NCI-H526 treated with DMSO at 0.1 percent for 48 hours (cell line): ENCODE measurements around the gene ARHGAP5.
"Not testable (repeated sequence)": the region's sequence is repeated elsewhere in the genome, so short reads cannot be mapped to it uniquely, and the experiment has no call there.

Source experiments
- DNase-seq: peaks from one replicate; lab custom pipeline; 2025; lab: John Stamatoyannopoulos, UW

Gene ARHGAP5

DNA sequence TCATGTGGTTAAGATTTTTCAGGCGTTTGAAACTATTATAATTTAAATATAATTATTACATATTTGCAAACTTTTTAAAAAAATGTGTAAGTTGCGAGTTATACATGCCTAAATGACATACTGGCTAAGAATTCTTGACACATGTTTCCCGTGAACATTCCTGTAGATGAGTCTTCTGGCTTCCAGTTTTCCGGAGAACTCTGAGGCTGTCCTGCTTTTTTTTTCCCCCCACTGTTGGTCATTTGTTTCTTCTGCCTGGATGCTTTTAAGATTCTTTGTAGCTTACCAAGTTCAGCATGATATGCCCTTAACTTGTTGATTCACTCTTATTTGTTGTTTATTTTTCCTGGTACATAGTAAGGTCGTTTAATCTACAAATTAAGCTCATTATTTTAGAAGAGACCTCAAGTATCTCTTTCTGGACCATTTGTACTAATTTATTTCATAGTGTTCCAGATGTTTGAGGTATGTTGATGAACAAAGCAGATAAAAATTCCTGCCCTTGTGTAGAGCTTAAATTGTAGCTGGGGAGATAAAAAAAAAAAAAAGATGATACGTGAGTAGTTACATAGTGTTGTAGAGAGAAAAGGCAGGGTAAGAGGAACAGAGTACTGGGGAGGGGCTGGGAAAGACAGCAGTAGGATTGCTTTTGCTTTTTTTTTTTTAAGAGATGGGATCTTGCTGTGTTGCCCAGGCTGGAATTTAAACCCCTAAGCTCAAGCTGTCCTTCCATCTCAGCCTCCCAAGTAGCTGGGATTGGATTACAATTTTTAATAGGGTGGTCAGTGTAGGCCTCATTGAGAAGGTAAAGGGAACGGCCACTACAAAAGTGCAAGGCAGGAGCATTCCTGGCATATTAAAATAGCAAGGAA, 32.8 kb downstream of the ARHGAP5 start:
- no peak for DNase-seq

DNA sequence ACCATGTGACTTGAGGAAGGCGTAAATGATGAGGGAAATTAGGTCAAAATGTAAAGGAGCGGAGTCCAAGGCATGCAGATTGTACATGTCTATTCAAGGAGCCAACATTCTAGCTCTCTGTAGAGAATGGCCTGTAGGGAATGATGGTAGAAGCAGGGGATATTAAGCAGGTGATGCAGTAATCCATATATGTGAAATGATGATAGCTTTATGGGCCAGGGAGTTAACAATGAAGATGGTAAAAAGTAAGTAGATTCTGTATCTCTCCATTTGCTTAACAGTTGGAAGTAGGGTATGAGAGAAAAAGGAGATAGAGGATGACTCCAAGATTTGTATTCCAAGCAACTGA, 33.4 kb downstream of the ARHGAP5 start:
- no peak for DNase-seq

DNA sequence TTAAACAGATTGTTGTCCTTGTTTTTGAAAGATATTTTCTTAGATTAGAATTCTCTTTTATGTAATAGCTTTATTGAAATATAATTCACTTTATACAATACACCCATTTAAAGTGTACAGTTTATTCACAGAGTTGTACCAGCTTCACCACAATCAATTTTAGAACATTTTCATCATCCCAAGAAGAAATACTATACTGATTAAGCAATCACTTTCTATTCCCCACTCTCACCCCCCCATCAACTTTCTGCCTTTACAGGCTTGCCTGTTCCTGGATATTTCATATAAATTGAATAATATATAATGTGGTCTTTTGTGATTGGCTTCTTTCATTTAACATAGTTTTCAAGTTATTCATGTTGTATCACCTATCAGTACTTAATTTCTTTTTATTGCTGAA, 44.4 kb downstream of the ARHGAP5 start:
- no peak for DNase-seq

DNA sequence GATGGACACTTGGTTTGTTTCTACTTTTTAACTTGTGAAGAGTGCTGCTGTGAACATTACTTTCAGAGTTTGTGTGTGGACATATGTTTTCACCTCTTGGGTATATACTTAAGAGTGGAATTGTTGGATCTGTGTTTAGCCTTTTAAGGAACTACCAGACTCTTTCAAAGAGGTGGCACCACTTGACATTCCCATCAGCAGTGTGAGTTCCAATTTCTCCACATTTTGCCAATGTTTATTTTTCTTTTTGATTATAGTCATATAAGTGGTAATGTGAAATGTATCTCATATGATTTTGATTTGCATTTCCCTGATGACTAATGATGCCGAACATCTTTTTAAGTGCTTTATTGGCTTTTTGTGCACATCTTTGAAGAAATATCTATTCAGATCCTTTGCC, 44.8 kb downstream of the ARHGAP5 start:
- DNase-seq: no peak

GRCh38 chr14:32126899-32127730, 50.0 kb downstream of the ARHGAP5 start:
- DNase-seq: not testable (repeated sequence)

- not testable (repeated sequence) for DNase-seq
Measured at GRCh38 chr14:32127731-32128654, 50.9 kb downstream of the ARHGAP5 start.

DNA sequence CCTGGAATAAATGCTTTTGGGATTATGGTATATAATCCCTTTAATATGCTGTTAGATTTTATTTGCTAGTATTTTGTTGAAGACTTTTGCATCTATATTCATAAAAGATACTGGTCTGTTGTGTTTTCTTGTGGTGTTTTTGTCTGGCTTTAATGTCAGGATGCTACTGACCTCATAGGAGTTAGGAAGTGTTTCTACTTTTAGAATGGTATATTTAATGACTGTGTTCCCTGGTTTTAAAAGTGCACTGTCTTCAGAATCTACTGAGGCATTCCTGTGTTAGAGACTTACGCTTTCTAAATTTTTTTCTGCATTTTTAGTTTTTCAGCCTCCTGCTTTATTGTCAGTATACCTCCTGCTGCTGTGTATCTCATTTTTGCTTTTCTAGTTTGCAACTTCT, 51.6 kb downstream of the ARHGAP5 start:
- DNase-seq: no peak

DNA sequence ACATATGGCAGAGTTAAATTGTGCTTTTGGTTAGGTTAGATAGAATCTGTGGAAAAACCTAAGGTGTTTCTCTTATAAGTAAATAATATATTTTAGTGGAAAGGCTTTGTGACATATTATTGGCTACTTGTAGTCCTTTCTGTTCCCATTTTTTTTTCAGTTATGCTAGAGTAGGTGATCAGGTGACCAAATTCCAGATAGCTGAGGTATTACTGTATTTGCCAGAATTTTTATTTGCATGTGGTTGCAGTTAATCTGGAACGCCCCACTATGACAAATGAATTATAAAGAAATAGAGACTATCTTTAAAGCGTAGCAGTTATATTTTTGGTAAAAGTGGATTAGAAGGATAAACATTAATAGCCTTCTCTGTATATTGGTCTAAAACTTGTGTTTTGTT, 52.0 kb downstream of the ARHGAP5 start:
- DNase-seq: no peak

- not testable (repeated sequence) for DNase-seq
Measured at GRCh38 chr14:32131689-32132088, 54.6 kb downstream of the ARHGAP5 start.

GRCh38 chr14:32134448-32135097, 57.5 kb downstream of the ARHGAP5 start:
- no peak for DNase-seq

DNA sequence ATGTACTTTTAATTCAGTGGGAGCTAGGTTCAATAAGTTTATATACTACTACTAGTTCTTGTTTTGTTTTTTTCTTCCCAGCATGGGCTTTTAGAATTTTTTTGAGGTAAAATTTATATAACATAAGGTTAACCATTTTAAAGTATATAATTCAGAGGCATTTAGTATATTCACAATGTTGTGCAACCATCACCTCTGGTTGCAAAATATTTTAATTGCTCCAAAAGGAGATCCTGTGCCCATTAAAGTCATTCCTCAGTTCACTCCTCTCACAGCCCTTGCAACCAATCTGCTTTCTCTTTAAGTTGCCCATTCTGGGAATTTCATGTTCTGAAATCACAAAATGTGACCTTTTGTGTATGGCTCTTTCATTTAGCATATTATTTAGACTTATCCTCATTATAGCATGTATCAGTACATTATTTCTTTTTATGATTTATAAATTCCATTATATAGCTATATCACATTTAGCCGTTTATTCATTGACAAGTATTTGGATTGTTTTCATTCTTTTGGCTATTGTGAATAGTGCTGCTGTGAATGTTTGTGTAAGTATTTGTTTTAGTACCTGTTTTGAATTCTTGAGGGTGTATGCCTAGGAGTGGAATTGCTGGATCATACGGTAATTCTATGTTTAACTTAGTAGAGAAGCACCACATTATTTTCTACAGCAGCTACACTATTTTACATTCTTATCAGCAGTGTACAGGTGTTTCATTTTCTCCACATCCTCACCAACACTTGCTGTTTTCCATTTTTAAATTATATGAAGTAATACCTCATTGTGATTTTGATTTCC, 59.1 kb downstream of the ARHGAP5 start:
- DNase-seq: no peak

GRCh38 chr14:32137313-32137712, 60.2 kb downstream of the ARHGAP5 start:
- DNase-seq: no peak

DNA sequence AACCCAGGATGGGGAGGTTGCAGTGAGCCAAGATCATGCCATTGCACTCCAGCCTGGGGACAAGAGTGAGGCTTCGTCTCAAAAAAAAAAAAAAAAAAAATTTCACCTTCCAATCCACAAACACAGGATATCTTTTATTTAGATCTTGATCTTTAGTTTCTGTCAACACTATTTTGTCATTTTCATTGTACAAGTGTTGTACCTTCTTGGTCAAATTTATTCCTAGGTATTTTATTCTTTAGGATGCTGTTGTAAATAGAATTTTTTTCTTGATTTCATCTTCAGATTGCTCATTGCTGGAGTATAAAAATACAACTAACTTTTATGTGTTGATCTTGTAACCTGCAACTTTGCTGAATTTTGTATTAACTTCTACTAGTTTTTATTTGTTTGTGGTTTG, 60.8 kb downstream of the ARHGAP5 start:
- DNase-seq: no peak

GRCh38 chr14:32142341-32142740, 65.2 kb downstream of the ARHGAP5 start:
- no peak for DNase-seq

- no peak for DNase-seq
Measured at GRCh38 chr14:32142754-32143437, 65.8 kb downstream of the ARHGAP5 start.

GRCh38 chr14:32150392-32150791, 73.3 kb downstream of the ARHGAP5 start:
- DNase-seq: no peak

DNA sequence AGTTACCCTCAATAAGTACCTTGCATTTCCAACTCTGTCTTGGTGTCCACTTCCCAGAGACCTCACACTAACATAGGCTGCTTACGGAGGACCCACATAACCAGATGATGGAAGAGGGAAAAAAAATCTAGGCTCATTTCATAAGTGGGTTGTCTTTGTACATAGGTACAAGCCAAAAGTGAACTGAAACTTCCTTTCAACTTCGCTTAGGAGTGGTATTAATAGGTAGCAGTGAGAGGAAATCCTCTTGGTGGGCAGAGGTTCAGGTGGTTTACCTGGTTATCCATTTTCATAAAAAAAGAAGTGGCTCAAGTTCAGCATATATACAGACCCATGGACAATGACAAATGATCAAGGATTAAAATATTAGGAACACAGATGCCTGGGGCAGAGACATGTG, 88.9 kb downstream of the ARHGAP5 start:
- no peak for DNase-seq

DNA sequence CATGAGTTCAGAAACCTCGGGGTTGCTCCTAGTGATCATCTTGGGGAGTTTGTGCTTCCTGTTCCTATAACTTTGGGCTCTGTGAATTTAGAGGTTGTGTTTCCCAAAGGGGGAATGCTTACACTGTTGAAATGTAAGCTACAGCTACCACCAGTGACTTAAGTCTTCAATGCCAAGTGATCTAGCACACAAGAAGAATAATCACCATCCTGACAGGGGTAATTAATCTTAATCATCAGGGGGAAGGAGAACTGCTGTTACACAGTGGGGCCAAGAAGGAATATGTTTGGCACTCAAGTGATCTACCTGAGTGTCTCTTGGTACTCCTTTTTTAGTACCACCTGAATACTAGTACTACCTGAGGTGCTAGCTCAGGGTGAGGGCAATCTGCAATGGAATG, 89.8 kb downstream of the ARHGAP5 start:
- DNase-seq: no peak

DNA sequence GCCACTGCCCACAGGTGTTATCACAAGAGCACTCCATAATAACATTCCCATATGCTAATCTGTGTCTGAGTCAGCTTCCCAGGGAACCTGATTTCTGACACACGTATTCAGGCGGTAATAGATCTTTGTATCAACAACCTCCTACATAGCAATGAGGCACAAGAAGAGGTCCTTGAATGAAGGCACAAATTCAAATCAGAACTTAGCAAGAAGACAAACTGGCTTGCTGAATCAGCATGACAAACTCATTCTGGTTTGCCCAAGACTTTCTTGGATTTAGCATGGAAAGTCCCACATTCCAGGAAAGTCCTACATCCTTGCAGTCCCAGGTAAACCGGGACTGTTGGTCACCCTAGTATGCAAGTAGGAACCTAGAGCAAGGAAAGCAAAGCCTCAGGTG, 90.8 kb downstream of the ARHGAP5 start:
- DNase-seq: no peak

DNA sequence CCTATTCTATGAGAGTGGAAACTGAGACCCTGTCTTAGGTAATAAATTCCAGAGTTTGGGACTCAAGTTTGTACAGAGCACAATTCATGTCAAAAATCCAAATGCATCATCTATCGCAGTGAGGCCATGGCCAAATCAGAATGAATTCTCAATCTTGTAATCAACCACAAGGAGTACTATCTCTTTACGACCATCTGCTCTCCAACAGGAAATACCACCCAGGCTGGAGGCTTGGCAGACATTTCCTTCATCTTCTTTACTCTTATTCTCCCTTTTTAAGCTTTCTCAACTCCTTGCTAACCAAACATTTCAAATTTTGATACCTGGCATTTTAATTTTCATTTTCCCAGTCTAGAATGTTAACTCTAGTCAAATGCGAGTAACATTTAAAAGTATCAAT, 92.1 kb downstream of the ARHGAP5 start:
- no peak for DNase-seq
